GM19324 (cell line): ENCODE data around the gene ADORA1.

Experiments used
- ATAC-seq: cut with Tn5 transposase; IDR thresholded peaks from one replicate; pipeline ENCODE4 v1.9.1; 2021; ENCODE audit warnings: mild to moderate bottlenecking, moderate library complexity; ENCODE audit not compliant: unreplicated experiment, low FRiP score

ADORA1 gene

GRCh38 chr1:203181586-203182386, 54.3 kb downstream of the ADORA1 start:
- no peak for ATAC-seq

- no peak for ATAC-seq
Measured at GRCh38 chr1:203182387-203182953, 54.9 kb downstream of the ADORA1 start.

- no peak for ATAC-seq
Measured at GRCh38 chr1:203183828-203184227, 56.3 kb downstream of the ADORA1 start.

GRCh38 chr1:203184467-203184866, 56.9 kb downstream of the ADORA1 start:
- ATAC-seq = no peak

DNA sequence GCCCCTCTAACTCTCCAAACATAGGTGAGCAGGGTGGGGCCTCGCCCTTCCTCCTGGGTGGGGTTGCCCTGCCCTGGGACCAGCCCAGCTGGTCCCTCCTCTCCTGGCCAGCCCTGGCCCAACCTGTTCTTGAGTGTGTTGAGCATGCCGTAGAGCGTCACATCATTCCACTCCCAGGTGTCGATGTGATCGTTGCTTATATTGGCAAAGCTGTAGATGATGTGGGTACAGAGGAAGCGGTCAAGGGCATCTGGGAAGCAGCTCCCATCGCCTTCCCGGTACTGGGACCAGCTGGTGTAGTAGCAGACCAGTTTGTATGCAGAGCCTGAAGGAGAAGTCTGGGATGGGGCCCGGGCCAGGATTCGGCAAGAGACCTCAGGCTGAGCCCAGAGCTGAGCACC, 57.5 kb downstream of the ADORA1 start:
- no peak for ATAC-seq

DNA sequence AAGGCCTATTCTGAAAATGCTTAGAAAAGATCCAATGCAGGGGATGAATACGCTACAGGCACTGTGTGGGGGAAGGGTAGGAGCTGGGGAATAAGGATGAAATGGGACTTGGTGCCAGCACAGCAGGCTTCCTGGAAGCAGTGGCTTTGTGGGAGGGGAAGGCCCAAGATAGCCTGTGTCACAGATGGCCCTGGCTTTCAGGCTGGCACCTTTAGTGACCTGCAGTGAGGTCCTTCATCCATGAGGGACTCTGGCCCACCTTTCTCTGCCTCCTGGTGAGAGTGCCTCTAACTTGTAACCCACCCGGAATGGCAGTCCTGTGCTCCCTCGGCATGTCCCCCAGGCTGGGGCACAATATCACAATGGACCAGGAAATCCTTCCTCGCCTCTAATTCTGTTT, 58.1 kb downstream of the ADORA1 start:
- no peak for ATAC-seq

DNA sequence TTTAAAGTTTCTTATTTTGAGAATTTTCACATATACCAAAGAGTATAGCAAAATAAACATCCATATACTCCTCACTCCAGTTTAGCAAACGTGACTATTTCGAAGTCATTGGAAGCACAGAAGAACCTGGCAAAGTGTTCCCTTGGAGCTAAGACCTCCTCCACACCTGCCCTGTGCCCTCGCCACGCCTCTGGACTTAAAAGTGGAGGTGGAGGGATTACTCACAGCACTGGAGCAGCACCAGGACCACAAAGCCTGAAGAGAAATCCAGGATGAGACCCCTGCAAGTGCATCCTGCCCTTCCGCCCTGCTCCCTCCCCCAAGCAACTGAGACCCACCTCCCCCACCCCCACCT, 58.5 kb downstream of the ADORA1 start:
- ATAC-seq = no peak

GRCh38 chr1:203186446-203187303, 59.1 kb downstream of the ADORA1 start, which contains the start of gene CHI3L1:
Gene CHI3L1 (minus strand): TSS chr1:203186704. CDS start chr1:203186623, 81 bp downstream.
- ATAC-seq = no peak

DNA sequence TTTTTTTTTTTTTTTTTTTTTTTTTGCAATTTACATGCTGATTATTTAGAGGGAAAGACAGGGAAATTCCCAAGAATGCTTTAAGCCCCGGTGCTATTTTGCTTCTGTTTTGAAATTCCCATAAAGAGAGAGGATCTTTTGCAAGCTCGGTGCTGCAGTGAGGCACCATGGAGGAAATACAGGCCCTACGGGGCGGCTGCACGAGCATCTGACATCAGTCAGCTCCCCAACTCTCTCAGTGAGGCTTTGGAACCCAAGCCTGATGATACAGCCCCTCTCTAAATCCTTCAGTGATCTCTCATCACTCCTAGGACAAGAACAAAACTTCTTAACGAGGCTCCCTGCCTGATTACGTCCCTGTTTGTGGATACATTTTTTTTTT, 59.8 kb downstream of the ADORA1 start:
- ATAC-seq = no peak

GRCh38 chr1:203187689-203188264, 60.3 kb downstream of the ADORA1 start:
- ATAC-seq = no peak

GRCh38 chr1:203188686-203189232, 61.2 kb downstream of the ADORA1 start:
- ATAC-seq = no peak

DNA sequence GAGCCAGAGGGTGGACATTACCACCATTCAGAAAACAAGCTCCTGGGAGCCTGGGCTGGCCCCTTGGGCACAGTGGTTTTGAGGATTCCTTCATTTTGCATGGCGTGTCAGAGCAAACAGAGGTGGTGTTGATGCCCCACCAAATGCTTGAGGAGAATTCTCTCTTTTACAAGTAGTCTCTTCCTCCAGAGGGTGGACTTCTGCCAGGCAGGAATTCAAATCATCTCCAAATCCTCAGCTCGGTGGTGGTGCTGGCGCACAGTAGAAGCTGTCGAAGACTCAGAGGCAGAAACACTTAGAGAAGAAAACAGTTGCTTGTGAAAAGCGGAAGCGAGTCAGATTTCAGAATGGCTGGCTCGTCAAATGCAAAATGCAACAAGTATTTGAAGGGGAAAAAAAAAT, 62.4 kb downstream of the ADORA1 start:
- no peak for ATAC-seq

GRCh38 chr1:203190949-203191348, 63.4 kb downstream of the ADORA1 start:
- ATAC-seq = no peak

DNA sequence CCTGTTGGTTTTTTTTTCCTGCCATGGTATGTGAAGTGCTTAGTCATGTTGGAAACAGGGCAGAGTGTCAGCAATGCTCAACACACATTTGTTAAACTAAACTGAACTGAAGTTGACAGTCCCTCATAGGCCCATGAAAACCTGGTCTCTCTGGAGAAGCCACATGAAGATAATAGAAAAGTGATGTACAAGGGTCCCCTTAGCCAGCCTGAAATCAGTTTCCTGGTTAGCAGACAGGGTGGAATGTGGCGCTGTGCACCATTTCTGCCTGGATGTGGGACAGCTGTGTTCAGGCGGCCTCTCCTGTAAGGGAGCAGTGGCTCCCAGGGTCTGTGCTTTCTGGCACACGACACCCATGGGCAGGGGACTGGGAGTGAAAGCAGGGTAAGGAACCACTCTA, 68.8 kb downstream of the ADORA1 start:
- no peak for ATAC-seq

DNA sequence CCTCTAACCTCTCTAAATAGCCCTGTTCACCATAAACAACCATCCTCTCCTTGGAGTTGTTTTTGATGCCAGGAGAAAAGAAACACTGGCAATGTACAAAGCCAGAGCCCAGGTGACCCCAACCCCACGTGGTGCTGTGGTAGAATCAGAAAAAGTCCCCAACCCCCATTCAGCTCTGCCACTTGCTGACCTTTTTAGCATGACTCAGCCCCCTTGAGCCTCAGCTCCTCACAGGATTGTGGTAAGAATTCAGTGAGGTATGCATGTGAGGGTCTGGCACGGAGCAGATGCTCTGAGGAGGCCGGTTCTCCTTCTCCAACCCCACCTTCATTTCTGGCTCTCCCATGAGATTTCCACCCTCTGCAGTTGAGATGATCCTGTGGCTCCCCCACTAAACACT, 70.1 kb downstream of the ADORA1 start:
- ATAC-seq = no peak

GRCh38 chr1:203199002-203199401, 71.5 kb downstream of the ADORA1 start:
- no peak for ATAC-seq

DNA sequence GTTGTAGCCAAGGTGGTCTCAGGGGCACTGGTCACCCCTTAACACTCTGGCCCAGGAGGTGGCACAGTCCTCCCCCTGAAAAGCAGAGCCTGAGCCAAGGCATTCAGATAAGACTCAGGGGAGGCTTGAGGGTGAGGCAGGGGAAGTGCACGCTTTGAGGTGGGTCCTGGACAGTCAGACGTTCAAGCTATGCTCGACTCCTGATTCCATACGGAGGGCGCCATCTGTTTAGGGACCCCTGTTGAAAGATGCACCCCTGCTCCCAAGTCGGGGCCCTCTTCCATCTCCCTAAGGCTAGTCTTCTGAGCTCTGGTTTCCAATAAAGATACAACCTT, 71.9 kb downstream of the ADORA1 start:
- ATAC-seq = no peak

DNA sequence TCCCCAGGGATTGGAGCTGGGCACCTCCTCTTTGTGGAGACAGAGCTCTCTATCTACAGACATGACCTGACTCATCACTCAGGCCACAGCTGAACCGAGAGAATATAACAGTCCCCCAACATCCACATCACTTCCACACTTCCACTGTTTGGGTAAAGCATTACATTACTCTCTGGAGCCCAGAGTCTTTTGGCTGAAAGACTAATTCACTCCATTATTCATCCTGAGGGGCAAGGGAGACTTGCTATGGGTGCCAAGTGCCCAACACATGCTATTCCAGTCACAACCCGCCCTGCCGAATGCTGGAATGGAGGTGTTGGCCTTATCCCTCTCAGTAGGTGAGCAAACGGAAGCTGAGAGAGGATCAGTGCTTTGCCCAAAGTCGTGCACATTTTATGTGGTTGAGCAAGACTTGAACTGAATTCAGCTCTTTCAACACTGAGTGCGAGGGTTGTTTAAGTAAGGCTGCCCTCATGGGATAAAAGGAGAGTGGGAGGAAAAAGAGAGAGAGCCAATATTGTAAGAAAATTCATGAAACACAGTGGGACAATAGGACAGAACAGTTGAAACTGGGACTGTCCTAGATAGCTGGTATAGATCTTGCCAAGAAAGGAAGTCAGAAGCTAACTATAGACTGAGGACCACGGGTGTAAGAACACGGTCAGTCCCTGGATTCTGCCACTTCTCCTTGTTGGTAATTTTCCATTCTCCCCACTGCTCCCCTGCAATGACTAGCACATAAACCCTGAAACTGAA, 72.5 kb downstream of the ADORA1 start:
- ATAC-seq = no peak

- ATAC-seq = no peak
Measured at GRCh38 chr1:203200916-203201315, 73.4 kb downstream of the ADORA1 start.

GRCh38 chr1:203201516-203202205, 74.1 kb downstream of the ADORA1 start:
- ATAC-seq = no peak
